H1 (cell line): ENCODE data around the gene SUSD6. TPM values are rescaled to one million over a fixed set of nuclear protein-coding genes. Genes with fewer than 3 reads are reported as not detected.

Experiments used
- CTCF ChIA-PET: fragments of 300-600 bp; sonication (Branson Sonifier 250); formaldehyde crosslinking; loops from one replicate; lab custom pipeline; 2021; ENCODE audit not compliant: partially characterized antibody; lab: Charles Lee
- POLR2A ChIA-PET: fragments of 300-600 bp; sonication (Branson Sonifier 250); formaldehyde crosslinking; loops from one replicate; lab custom pipeline; 2021; ENCODE audit warnings: inconsistent platforms; ENCODE audit not compliant: partially characterized antibody; lab: Charles Lee
- DNase-seq, 2 experiments: peaks; one replicate each; pipeline versions ENCODE4 v3.0.0 to v3.0.0-alpha.2; 2010 to 2022; ENCODE audit warnings: low spot score in 2 of 2, low read depth in 1 of 2, mixed read lengths in 1 of 2
- FAIRE-seq: peaks from 2 replicates; lab custom pipeline; 2011; peaks lifted over from hg19 to GRCh38; lab: Jason Lieb, UNC
- H2AFZ ChIP-seq: 2 replicates; pipeline ENCODE4 v1.8.1; 2012; ENCODE audit warnings: low read length, inconsistent platforms
- H2AK5ac ChIP-seq: 2 replicates; pipeline ENCODE4 v1.6.1; 2013; ENCODE audit warnings: low read depth, low read length
- H2BK120ac ChIP-seq: replicated peaks from 2 replicates; pipeline ENCODE3; 2013; ENCODE audit warnings: low read depth, low read length, inconsistent platforms
- H2BK12ac ChIP-seq: 2 replicates; pipeline ENCODE4 v1.6.1; 2013; ENCODE audit warnings: low read depth, low read length
- H2BK15ac ChIP-seq: 2 replicates; pipeline ENCODE4 v1.6.1; 2013; ENCODE audit warnings: low read length
- H2BK20ac ChIP-seq: 2 replicates; pipeline ENCODE4 v1.6.1; 2013; ENCODE audit warnings: low read length
- H2BK5ac ChIP-seq: 2 replicates; pipeline ENCODE4 v1.6.1; 2013; ENCODE audit warnings: low read depth, low read length
- H3K14ac ChIP-seq: 2 replicates; pipeline ENCODE4 v1.6.1; 2013; ENCODE audit warnings: inconsistent platforms; ENCODE audit not compliant: insufficient read length
- H3K18ac ChIP-seq: 2 replicates; pipeline ENCODE4 v1.6.1; 2013; ENCODE audit warnings: low read length; ENCODE audit errors: extremely low read depth
- H3K23ac ChIP-seq: 2 replicates; pipeline ENCODE4 v1.6.1; 2013; ENCODE audit warnings: inconsistent platforms; ENCODE audit not compliant: insufficient read length
- H3K23me2 ChIP-seq: 2 replicates; pipeline ENCODE4 v1.6.1; 2013; ENCODE audit warnings: low read depth, low read length
- H3K27ac ChIP-seq: 2 replicates; pipeline ENCODE4 v1.6.1; 2011; ENCODE audit warnings: low read depth, low read length, inconsistent platforms
- H3K27me3 ChIP-seq, 4 experiments: replicated peaks in 1 of 4; 1 replicate in 1 of 4; 2 replicates in 3 of 4; pipeline versions ENCODE4 v1.6.1 to v1.8.1; 2011 to 2013; ENCODE audit warnings: low read length in 3 of 4, mild to moderate bottlenecking in 3 of 4, inconsistent platforms in 2 of 4, mixed read lengths in 2 of 4, moderate library complexity in 1 of 4; ENCODE audit not compliant: control insufficient read depth in 3 of 4, insufficient read depth in 3 of 4; ENCODE audit errors: extremely low read depth in 1 of 4
- H3K36me3 ChIP-seq, 4 experiments: 2 replicates each; pipeline versions ENCODE4 v1.6.1 to v1.8.1; 2011 to 2013; ENCODE audit warnings: mild to moderate bottlenecking in 4 of 4, low read length in 3 of 4, moderate library complexity in 2 of 4, control low read depth in 1 of 4, inconsistent platforms in 1 of 4; ENCODE audit not compliant: insufficient read depth in 4 of 4, control insufficient read depth in 2 of 4
- H3K4ac ChIP-seq: replicated peaks from 2 replicates; pipeline ENCODE3; 2013; ENCODE audit warnings: low read length, low read depth, mixed read lengths, inconsistent platforms; ENCODE audit not compliant: insufficient read length
- H3K4me1 ChIP-seq, 4 experiments: replicated peaks in 1 of 4; 1 replicate in 1 of 4; 2 replicates in 3 of 4; pipeline versions ENCODE4 v1.6.1 to v1.8.1; 2011 to 2013; ENCODE audit warnings: low read length in 3 of 4, inconsistent platforms in 2 of 4, mixed read lengths in 1 of 4; ENCODE audit not compliant: insufficient read depth in 4 of 4, control insufficient read depth in 3 of 4
- H3K4me2 ChIP-seq, 2 experiments: 2 replicates each; pipeline versions ENCODE4 v1.6.1 to v1.8.1; 2011 to 2013; ENCODE audit warnings: low read depth in 2 of 2, low read length in 2 of 2, control low read depth in 1 of 2, inconsistent platforms in 1 of 2, mild to moderate bottlenecking in 1 of 2; ENCODE audit not compliant: insufficient read depth in 1 of 2
- H3K4me3 ChIP-seq, 4 experiments: fragments of 200-600, 300-600 bp in 1 of 4; sonication (generic), shearing (Covaris generic), sonication (Bioruptor Twin) in 1 of 4; 2 replicates each; pipeline versions ENCODE4 v1.5.1 to v1.8.1; 2011 to 2016; ENCODE audit warnings: low read length in 4 of 4, low read depth in 3 of 4, control low read depth in 2 of 4, inconsistent platforms in 2 of 4, mild to moderate bottlenecking in 2 of 4, mixed read lengths in 1 of 4, moderate library complexity in 1 of 4; ENCODE audit not compliant: insufficient read depth in 2 of 4; ENCODE audit errors: extremely low read depth in 1 of 4
- H3K56ac ChIP-seq: replicated peaks from 2 replicates; pipeline ENCODE3; 2013; ENCODE audit warnings: low read depth, mild to moderate bottlenecking, mixed read lengths, low read length, inconsistent platforms; ENCODE audit not compliant: insufficient read length
- H3K79me1 ChIP-seq: 2 replicates; pipeline ENCODE4 v1.6.1; 2013; ENCODE audit warnings: low read depth, low read length, control low read depth
- H3K79me2 ChIP-seq, 2 experiments: 2 replicates each; pipeline versions ENCODE4 v1.6.1 to v1.8.1; 2012 to 2013; ENCODE audit warnings: low read length in 2 of 2, mild to moderate bottlenecking in 2 of 2, inconsistent platforms in 1 of 2; ENCODE audit not compliant: insufficient read depth in 2 of 2, control insufficient read depth in 1 of 2
- H3K9ac ChIP-seq, 4 experiments: replicated peaks in 1 of 4; 1 replicate in 1 of 4; 2 replicates in 3 of 4; pipeline versions ENCODE4 v1.6.1 to v1.8.1; 2011 to 2013; ENCODE audit warnings: low read depth in 3 of 4, low read length in 3 of 4, control low read depth in 2 of 4, mild to moderate bottlenecking in 2 of 4, moderate library complexity in 2 of 4, inconsistent platforms in 1 of 4; ENCODE audit errors: extremely low read depth in 1 of 4
- H3K9me3 ChIP-seq, 2 experiments: 2 replicates each; pipeline versions ENCODE4 v1.6.1 to v1.8.1; 2012 to 2013; ENCODE audit warnings: mild to moderate bottlenecking in 2 of 2, moderate library complexity in 2 of 2, control low read depth in 1 of 2, inconsistent platforms in 1 of 2, low read depth in 1 of 2, low read length in 1 of 2, mixed read lengths in 1 of 2; ENCODE audit not compliant: insufficient read depth in 2 of 2
- H4K20me1 ChIP-seq, 2 experiments: replicated peaks in 1 of 2; 2 replicates each; pipeline versions ENCODE3 to v1.8.1; 2011 to 2013; ENCODE audit warnings: inconsistent platforms in 2 of 2, low read length in 2 of 2, mild to moderate bottlenecking in 1 of 2; ENCODE audit not compliant: insufficient read depth in 2 of 2, control insufficient read depth in 1 of 2
- H4K5ac ChIP-seq: 2 replicates; pipeline ENCODE4 v1.6.1; 2013; ENCODE audit warnings: low read length, low read depth, mixed read lengths, inconsistent platforms; ENCODE audit not compliant: insufficient read length
- H4K8ac ChIP-seq: 2 replicates; pipeline ENCODE4 v1.8.0; 2013; ENCODE audit warnings: mild to moderate bottlenecking, moderate library complexity, low read length, inconsistent platforms; ENCODE audit not compliant: insufficient read depth; ENCODE audit errors: extremely low read depth
- H4K91ac ChIP-seq: replicated peaks from 2 replicates; pipeline ENCODE3; 2013; ENCODE audit warnings: low read length, mixed read lengths, inconsistent platforms; ENCODE audit not compliant: insufficient read length
- CBX5 ChIP-seq: fragments of 300-800, 300-1000 bp; sonication (generic); IDR thresholded peaks from 2 replicates; pipeline ENCODE4 v1.7.1; 2016; ENCODE audit warnings: antibody characterized with exemption, low read length, low read depth
- CHD1 ChIP-seq: IDR thresholded peaks from 2 replicates; pipeline ENCODE4 v1.6.1; 2012; ENCODE audit warnings: low read depth, low read length, improper control_type of control experiment
- CTBP2 ChIP-seq: IDR thresholded peaks from 2 replicates; pipeline ENCODE4 v1.7.0; 2011; ENCODE audit warnings: borderline replicate concordance, mild to moderate bottlenecking, moderate library complexity, mixed read lengths, low read length; ENCODE audit not compliant: insufficient read depth, insufficient read length
- FOSL1 ChIP-seq: IDR thresholded peaks from 2 replicates; pipeline ENCODE4 v1.6.1; 2011; ENCODE audit warnings: mild to moderate bottlenecking, low read depth, low read length, moderate library complexity; ENCODE audit not compliant: insufficient read depth
- POU5F1 ChIP-seq: IDR thresholded peaks from 2 replicates; pipeline ENCODE4 v1.6.1; 2011; ENCODE audit warnings: low read depth, mild to moderate bottlenecking, low read length, moderate library complexity
- RXRA ChIP-seq: IDR thresholded peaks from 2 replicates; pipeline ENCODE4 v1.6.1; 2011; ENCODE audit warnings: low read depth, mild to moderate bottlenecking, low read length, moderate library complexity; ENCODE audit not compliant: insufficient read depth
- SIRT6 ChIP-seq: IDR thresholded peaks from one replicate; pipeline ENCODE4 v1.7.1; 2012; ENCODE audit warnings: low read length, inconsistent platforms
- SUZ12 ChIP-seq: fragments of 200-600 bp; sonication (generic); IDR thresholded peaks from 2 replicates; pipeline ENCODE4 v1.6.1; 2012; ENCODE audit warnings: mild to moderate bottlenecking, inconsistent platforms, low read length, moderate library complexity, mixed read lengths
- WGBS, 2 experiments: shearing (Covaris generic) in 1 of 2; methylation state at CpG; one replicate each; pipeline versions ENCODE4 v1.1.6 to v1.1.7; 2013 to 2015; ENCODE audit warnings: low lambda C conversion rate in 2 of 2, mixed read lengths in 2 of 2, inconsistent platforms in 1 of 2, low coverage in 1 of 2, missing lambda C conversion rate in 1 of 2; ENCODE audit not compliant: insufficient replicate concordance in 2 of 2, insufficient coverage in 1 of 2, insufficient read length in 1 of 2; ENCODE audit errors: extremely low coverage in 1 of 2, missing lambda C conversion rate in 1 of 2; 5-methylcytosine and 5-hydroxymethylcytosine counted together
- polyA plus RNA-seq, 7 experiments: library from polyadenylated mRNA; depleted of rRNA in 3 of 7; stranded (reverse) in 5 of 7; unstranded in 2 of 7; fragments of >200 nt in 5 of 7; fragments of 200-250 nt in 2 of 7; gene quantifications; 1 replicate in 5 of 7; 2 replicates in 1 of 7; 4 replicates in 1 of 7; pipeline versions ENCODE4 v1.2.1 to v1.2.3, GENCODE V29; 2011 to 2013; ENCODE audit warnings: missing spikeins in 2 of 7, mixed read lengths in 2 of 7
- total RNA-seq: library from RNA; stranded (reverse); fragmentation: NEBNext Ultra II Directional; extraction: Animal tissue kit (Norgen Biotek cat#: 25700); gene quantifications from 2 replicates; pipeline ENCODE4 v1.2.1, GENCODE V29; 2021

SUSD6 gene
- total and polyA plus RNA-seq, 2 of the 8 experiments (the other 6 are each of a cell fraction or from before 2014, with no cell fraction given), result 3.0 to 3.8 TPM

DNA sequence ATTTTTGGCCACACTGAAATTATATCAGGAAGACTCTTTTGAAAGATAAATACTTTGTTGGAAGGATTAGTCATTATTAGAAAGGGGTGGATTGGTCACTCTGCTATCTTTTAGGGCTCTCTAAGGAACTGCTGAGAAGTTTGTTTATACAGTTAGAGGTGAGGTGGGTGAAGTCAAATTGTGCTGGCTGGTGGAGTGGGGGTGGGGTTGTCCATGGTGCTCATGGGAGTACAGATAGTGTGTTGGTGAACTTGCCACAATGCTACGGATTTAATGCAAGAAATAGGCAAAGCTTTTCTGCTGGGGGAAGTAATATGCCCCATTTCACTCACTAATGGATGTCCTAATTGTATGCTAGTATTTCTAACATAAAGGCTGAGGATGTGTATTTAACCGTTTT, 35.8 kb downstream of the SUSD6 start:
- POLR2A ChIA-PET, result interaction anchor here (0.9 to 2.1 kb wide), 2 partner anchors 8 to 9 kb away, joined by 4 to 5 read pairs; no protein-coding TSS in a partner anchor
- H3K27ac ChIP-seq, result no peak overlapping the region
- H3K14ac ChIP-seq, result no peak overlapping the region
- whole genome bisulfite sequencing, 2 experiments, result 87% methylated on average over 2 of the region's 2 CpGs; no CpG with 5 or more reads in 1 of the 2 experiments
- CTCF ChIA-PET, result interaction anchor here (0.6 to 0.8 kb wide), 2 partner anchors 16 to 62 kb away, joined by 3 read pairs; no protein-coding TSS in a partner anchor
- no peak overlapping the region for H2AK5ac ChIP-seq
- no peak overlapping the region for H2BK20ac ChIP-seq
- no peaks in the 10 kb centered on the region for H3K27me3 ChIP-seq
- no peaks in the 10 kb centered on the region for H4K20me1 ChIP-seq
- DNase-seq (no peak), FAIRE-seq (no peak)
- H3K4me2 ChIP-seq, result no peak overlapping the region
- no peak overlapping the region for H3K56ac ChIP-seq
- no peak overlapping the region for H2BK12ac ChIP-seq
- no peak overlapping the region for H3K23ac ChIP-seq
- peaks cover 0 to 5% (median 0%) of the 10 kb centered on the region in 4 experiments; a peak in 1 of 8 replicates for H3K36me3 ChIP-seq
- H3K9ac ChIP-seq, result no peak overlapping the region
- H4K8ac ChIP-seq, result no peak overlapping the region
- no peak overlapping the region for H2BK5ac ChIP-seq
- H3K23me2 ChIP-seq, result no peaks in the 10 kb centered on the region
- H2BK15ac ChIP-seq, result no peak overlapping the region
- H2BK120ac ChIP-seq, result no peak overlapping the region
- no peak overlapping the region for H3K4ac ChIP-seq
- no peaks in the 10 kb centered on the region for H3K79me1 ChIP-seq
- no peak overlapping the region for H4K5ac ChIP-seq
- H3K18ac ChIP-seq, result no peak overlapping the region
- peaks cover 0 to 15% (median 10%) of the 10 kb centered on the region in 4 experiments; a peak in 6 of 7 replicates for H3K4me1 ChIP-seq
- no peak overlapping the region for H2AFZ ChIP-seq
- no peak overlapping the region for H4K91ac ChIP-seq
- no peaks in the 10 kb centered on the region for H3K79me2 ChIP-seq
- no peak overlapping the region for H3K4me3 ChIP-seq
- TF ChIP-seq CHD1 (no peak), CBX5 (no peak), RXRA (no peak), POU5F1 (no peak), FOSL1 (no peak), SUZ12 (no peak), SIRT6 (no peak), CTBP2 (no peak)
- H3K9me3 ChIP-seq, result peaks cover under 1 to 5% of the 10 kb centered on the region in 2 experiments; a peak in 2 of 4 replicates
